ENCODE measurements around the gene TEC.

GRCh38 chr4:48100256-48100655, 169.4 kb downstream of the TEC start:
- no peak for TF ChIP-seq RFX5 (IDR thresholded peaks at IDR 0.05; ENCODE audit: borderline replicate concordance, low read depth, low read length)
- TF ChIP-seq, protein P1, sequence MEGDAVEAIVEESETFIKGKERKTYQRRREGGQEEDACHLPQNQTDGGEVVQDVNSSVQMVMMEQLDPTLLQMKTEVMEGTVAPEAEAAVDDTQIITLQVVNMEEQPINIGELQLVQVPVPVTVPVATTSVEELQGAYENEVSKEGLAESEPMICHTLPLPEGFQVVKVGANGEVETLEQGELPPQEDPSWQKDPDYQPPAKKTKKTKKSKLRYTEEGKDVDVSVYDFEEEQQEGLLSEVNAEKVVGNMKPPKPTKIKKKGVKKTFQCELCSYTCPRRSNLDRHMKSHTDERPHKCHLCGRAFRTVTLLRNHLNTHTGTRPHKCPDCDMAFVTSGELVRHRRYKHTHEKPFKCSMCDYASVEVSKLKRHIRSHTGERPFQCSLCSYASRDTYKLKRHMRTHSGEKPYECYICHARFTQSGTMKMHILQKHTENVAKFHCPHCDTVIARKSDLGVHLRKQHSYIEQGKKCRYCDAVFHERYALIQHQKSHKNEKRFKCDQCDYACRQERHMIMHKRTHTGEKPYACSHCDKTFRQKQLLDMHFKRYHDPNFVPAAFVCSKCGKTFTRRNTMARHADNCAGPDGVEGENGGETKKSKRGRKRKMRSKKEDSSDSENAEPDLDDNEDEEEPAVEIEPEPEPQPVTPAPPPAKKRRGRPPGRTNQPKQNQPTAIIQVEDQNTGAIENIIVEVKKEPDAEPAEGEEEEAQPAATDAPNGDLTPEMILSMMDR (IDR thresholded peaks at IDR 0.05; ENCODE audit: control extremely low read depth in 1 of 3, insufficient read depth in 1 of 3, low read depth in 1 of 3, low read length in 3 of 3) = no peak
- no peak for TF ChIP-seq MAFK (IDR thresholded peaks at IDR 0.05; ENCODE audit: low read depth, low read length)
- TF ChIP-seq USF2 (IDR thresholded peaks at IDR 0.05; ENCODE audit: low read length) = no peak
- no peak for TF ChIP-seq JUND (IDR thresholded peaks at IDR 0.05; ENCODE audit: low read length)
- no peak for TF ChIP-seq POLR2AphosphoS5 (IDR thresholded peaks at IDR 0.05; ENCODE audit: low read depth, low read length)
- TF ChIP-seq KDM4A (IDR thresholded peaks at IDR 0.05; ENCODE audit: low read depth, low read length, severe bottlenecking) = no peak
- no peak for TF ChIP-seq TEAD4 (IDR thresholded peaks at IDR 0.05; ENCODE audit: low read depth, low read length)
- TF ChIP-seq EZH2 (IDR thresholded peaks at IDR 0.05; ENCODE audit: low read depth, low read length, severe bottlenecking) = no peak
- TF ChIP-seq RBBP5 (IDR thresholded peaks at IDR 0.05; ENCODE audit: borderline replicate concordance, low read depth, low read length) = no peak
- no peak for TF ChIP-seq RAD21 (IDR thresholded peaks at IDR 0.05 in 1 of 2, conservative IDR thresholded peaks at IDR 0.05 in 1 of 2; ENCODE audit: low read depth in 2 of 2, low read length in 2 of 2)

All from H1 (cell line).